CD14-positive monocyte (primary cell): ENCODE results near the gene TSPAN11. TPM values are rescaled to one million over a fixed set of nuclear protein-coding genes. Genes with fewer than 3 reads are reported as not detected.
A peak's percentile ranks its signal among the peaks of the same experiment; 100 is the strongest.

Experiments used
- DNase-seq, 3 donors: peaks; one replicate each; pipeline ENCODE4 v3.0.0-alpha.2; 2011 to 2022
- H2AFZ ChIP-seq: 2 replicates; pipeline ENCODE4 v1.6.0; 2012; ENCODE audit warnings: mild to moderate bottlenecking, low read depth, low read length, inconsistent platforms; ENCODE audit not compliant: insufficient read depth, poor library complexity, severe bottlenecking
- H3K27ac ChIP-seq, 2 donors: 1 replicate in 1 of 2; 2 replicates in 1 of 2; pipeline ENCODE4 v1.5.1; 2012 to 2013; ENCODE audit warnings: low read length in 2 of 2, control low read depth in 1 of 2, inconsistent platforms in 1 of 2, low read depth in 1 of 2, mild to moderate bottlenecking in 1 of 2
- H3K27me3 ChIP-seq, 2 donors: one replicate each; pipeline versions ENCODE4 v1.6.0 to v1.6.1; 2011 to 2013; ENCODE audit warnings: low read length in 2 of 2; ENCODE audit not compliant: control insufficient read depth in 2 of 2, insufficient read depth in 2 of 2
- H3K36me3 ChIP-seq, 2 donors: replicated peaks in 1 of 2; 1 replicate in 1 of 2; 2 replicates in 1 of 2; pipeline versions ENCODE4 v1.5.1 to v1.6.1; 2012 to 2013; ENCODE audit warnings: low read length in 2 of 2, control low read depth in 1 of 2, inconsistent platforms in 1 of 2, mild to moderate bottlenecking in 1 of 2; ENCODE audit not compliant: insufficient read depth in 2 of 2, control insufficient read depth in 1 of 2
- H3K4me1 ChIP-seq, 2 donors: 1 replicate in 1 of 2; 2 replicates in 1 of 2; pipeline versions ENCODE4 v1.5.1 to v1.6.1; 2012 to 2013; ENCODE audit warnings: low read length in 2 of 2, control low read depth in 1 of 2, inconsistent platforms in 1 of 2, mild to moderate bottlenecking in 1 of 2, moderate library complexity in 1 of 2; ENCODE audit not compliant: insufficient read depth in 2 of 2, control insufficient read depth in 1 of 2
- H3K4me2 ChIP-seq: replicated peaks from 2 replicates; pipeline ENCODE3; 2012; ENCODE audit warnings: low read length, moderate library complexity, mild to moderate bottlenecking; ENCODE audit not compliant: poor library complexity, severe bottlenecking; ENCODE audit errors: extremely low read depth
- H3K4me3 ChIP-seq, 3 experiments: fragments of 200-600 bp in 1 of 3; sonication (generic) in 1 of 3; replicated peaks in 1 of 3; 1 replicate in 2 of 3; 2 replicates in 1 of 3; pipeline ENCODE4 v1.5.1; 2011 to 2013; ENCODE audit warnings: low read length in 3 of 3, mild to moderate bottlenecking in 3 of 3, control low read depth in 2 of 3, low read depth in 2 of 3, inconsistent platforms in 1 of 3, moderate library complexity in 1 of 3
- H3K79me2 ChIP-seq: 2 replicates; pipeline ENCODE4 v1.6.0; 2012; ENCODE audit warnings: mild to moderate bottlenecking, control low read depth, inconsistent platforms, low read length, moderate library complexity; ENCODE audit not compliant: insufficient read depth
- H3K9ac ChIP-seq: 2 replicates; pipeline ENCODE4 v1.6.0; 2017; ENCODE audit warnings: low read length, mild to moderate bottlenecking; ENCODE audit not compliant: insufficient read depth, poor library complexity, severe bottlenecking
- H3K9me3 ChIP-seq, 2 donors: replicated peaks in 1 of 2; 1 replicate in 1 of 2; 2 replicates in 1 of 2; pipeline versions ENCODE4 v1.5.1 to v1.6.1; 2012 to 2013; ENCODE audit warnings: low read length in 2 of 2, control low read depth in 1 of 2; ENCODE audit not compliant: control insufficient read depth in 1 of 2, insufficient read depth in 1 of 2
- H4K20me1 ChIP-seq: 2 replicates; pipeline ENCODE4 v1.6.0; 2012; ENCODE audit warnings: mild to moderate bottlenecking, low read length, control low read depth, moderate library complexity; ENCODE audit not compliant: insufficient read depth
- H3K27ac Mint-ChIP-seq, 7 donors: one replicate each; pipeline ENCODE4 v1.8.0; 2020; ENCODE audit warnings: mild to moderate bottlenecking in 7 of 7, mixed read lengths in 7 of 7, moderate library complexity in 6 of 7, inconsistent platforms in 2 of 7
- H3K27me3 Mint-ChIP-seq, 3 donors: one replicate each; pipeline ENCODE4 v1.8.0; 2021 to 2022; ENCODE audit warnings: low read depth in 3 of 3, mild to moderate bottlenecking in 3 of 3, mixed read lengths in 3 of 3, moderate library complexity in 3 of 3, inconsistent platforms in 1 of 3
- H3K36me3 Mint-ChIP-seq, 2 donors: one replicate each; pipeline ENCODE4 v1.8.0; 2020; ENCODE audit warnings: mixed read lengths in 2 of 2, inconsistent platforms in 1 of 2, mild to moderate bottlenecking in 1 of 2
- H3K4me1 Mint-ChIP-seq: one replicate; pipeline ENCODE4 v1.8.0; 2020; ENCODE audit warnings: mild to moderate bottlenecking, mixed read lengths
- H3K4me3 Mint-ChIP-seq, 2 donors: one replicate each; pipeline ENCODE4 v1.8.0; 2020; ENCODE audit warnings: mild to moderate bottlenecking in 2 of 2, mixed read lengths in 2 of 2, moderate library complexity in 1 of 2
- H3K9me3 Mint-ChIP-seq, 7 donors: one replicate each; pipeline ENCODE4 v1.8.0; 2020 to 2022; ENCODE audit warnings: mixed read lengths in 7 of 7, mild to moderate bottlenecking in 6 of 7, moderate library complexity in 6 of 7, inconsistent platforms in 2 of 7
- WGBS: methylation state at CpG from one replicate; pipeline ENCODE4 v1.1.5; 2013; ENCODE audit warnings: missing lambda C conversion rate; ENCODE audit not compliant: insufficient coverage; 5-methylcytosine and 5-hydroxymethylcytosine counted together
- intact Hi-C, 2 donors: fragments of 100-400 bp; cut with micrococcal nuclease; formaldehyde crosslinking; loops; one replicate each; pipeline versions ENCODE4 v1.15.0 to v1.15.1; 2023
- polyA plus RNA-seq, 3 donors: library from polyadenylated mRNA; depleted of rRNA in 1 of 3; unstranded in 2 of 3; stranded (reverse) in 1 of 3; fragments of 300-500 nt in 2 of 3; fragments of >200 nt in 1 of 3; fragmentation: Illumina TruSeq in 2 of 3; gene quantifications; 1 replicate in 2 of 3; 2 replicates in 1 of 3; pipeline ENCODE4 v1.2.3, GENCODE V29; 2012 to 2021
- TF ChIP-seq, protein P1 (sequence below): fragments of 200-600 bp; IDR thresholded peaks from one replicate; pipeline ENCODE4 v1.8.0; 2022; ENCODE audit warnings: antibody characterized with exemption, mild to moderate bottlenecking

Gene TSPAN11
- polyA plus RNA-seq, 3 donors = not detected

DNA sequence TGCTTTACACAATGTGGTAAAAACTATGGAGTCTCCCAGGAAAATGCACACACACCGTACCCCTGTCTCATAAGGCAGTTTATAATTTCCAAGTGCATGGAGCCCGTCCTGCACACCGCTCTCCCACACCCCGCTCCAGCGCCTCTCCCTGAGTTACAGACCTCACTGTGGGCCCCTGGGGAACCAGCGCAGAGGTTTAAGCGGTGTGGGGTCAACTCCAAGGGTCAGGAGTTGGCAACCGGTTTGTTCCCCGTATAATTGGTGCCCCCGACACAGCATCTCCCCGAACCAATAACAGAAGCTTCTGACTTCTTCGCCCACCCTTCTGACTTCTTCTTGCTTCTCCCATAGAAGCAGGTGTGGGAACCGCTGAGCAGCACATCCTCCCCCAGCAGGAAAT is 88.7 kb downstream of the TSPAN11 start:
- no peaks in the 10 kb centered on the region for H3K4me1 ChIP-seq
- no peaks in the 10 kb centered on the region for H3K36me3 ChIP-seq
- H3K4me3 ChIP-seq = no peak overlapping the region
- WGBS = 94% methylated on average over 13 of the region's 13 CpGs
- no peaks in the 10 kb centered on the region for H3K27me3 ChIP-seq
- H2AFZ ChIP-seq = no peak overlapping the region
- H3K9me3 ChIP-seq = no peaks in the 10 kb centered on the region
- H3K79me2 ChIP-seq = no peaks in the 10 kb centered on the region
- H3K4me1 Mint-ChIP-seq = peaks cover 15% of the 10 kb centered on the region
- H3K27ac ChIP-seq = no peak overlapping the region
- peaks cover 0 to 3% (median 0%) of the 10 kb centered on the region in 3 donors for H3K27me3 Mint-ChIP-seq
- H3K4me2 ChIP-seq = no peak overlapping the region
- no peak overlapping the region for H3K4me3 Mint-ChIP-seq
- no peak overlapping the region for H3K9ac ChIP-seq
- H4K20me1 ChIP-seq = no peaks in the 10 kb centered on the region
- intact Hi-C loops = no loop called here
- no peak for DNase-seq
- TF ChIP-seq, protein P1, sequence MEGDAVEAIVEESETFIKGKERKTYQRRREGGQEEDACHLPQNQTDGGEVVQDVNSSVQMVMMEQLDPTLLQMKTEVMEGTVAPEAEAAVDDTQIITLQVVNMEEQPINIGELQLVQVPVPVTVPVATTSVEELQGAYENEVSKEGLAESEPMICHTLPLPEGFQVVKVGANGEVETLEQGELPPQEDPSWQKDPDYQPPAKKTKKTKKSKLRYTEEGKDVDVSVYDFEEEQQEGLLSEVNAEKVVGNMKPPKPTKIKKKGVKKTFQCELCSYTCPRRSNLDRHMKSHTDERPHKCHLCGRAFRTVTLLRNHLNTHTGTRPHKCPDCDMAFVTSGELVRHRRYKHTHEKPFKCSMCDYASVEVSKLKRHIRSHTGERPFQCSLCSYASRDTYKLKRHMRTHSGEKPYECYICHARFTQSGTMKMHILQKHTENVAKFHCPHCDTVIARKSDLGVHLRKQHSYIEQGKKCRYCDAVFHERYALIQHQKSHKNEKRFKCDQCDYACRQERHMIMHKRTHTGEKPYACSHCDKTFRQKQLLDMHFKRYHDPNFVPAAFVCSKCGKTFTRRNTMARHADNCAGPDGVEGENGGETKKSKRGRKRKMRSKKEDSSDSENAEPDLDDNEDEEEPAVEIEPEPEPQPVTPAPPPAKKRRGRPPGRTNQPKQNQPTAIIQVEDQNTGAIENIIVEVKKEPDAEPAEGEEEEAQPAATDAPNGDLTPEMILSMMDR = no peak
- peak overlapping the region in 1 of 7 donors; percentile 71 for H3K27ac Mint-ChIP-seq
- no peaks in the 10 kb centered on the region for H3K36me3 Mint-ChIP-seq
- H3K9me3 Mint-ChIP-seq = peaks cover 0 to 5% (median 0%) of the 10 kb centered on the region in 7 donors

DNA sequence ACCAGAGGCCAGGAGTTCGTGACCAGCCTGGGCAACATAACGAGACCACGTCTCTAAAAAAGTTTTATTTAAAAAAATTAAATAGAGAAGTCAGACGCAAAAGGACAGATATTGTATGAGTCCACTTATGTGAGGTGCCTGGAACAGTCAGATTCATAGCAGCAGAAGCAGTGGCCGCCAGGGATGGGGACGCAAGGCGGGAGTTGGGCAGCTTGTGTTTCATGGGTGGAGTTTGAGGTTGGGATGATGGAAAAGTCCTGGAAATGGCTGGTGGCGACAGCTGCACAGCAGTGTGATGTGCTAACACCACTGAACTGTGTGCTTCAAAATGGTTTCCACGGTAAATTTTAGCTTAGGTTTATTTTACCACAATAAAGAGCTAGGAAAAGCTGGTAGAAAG is 89.5 kb downstream of the TSPAN11 start:
- no peak for DNase-seq
- Histone ChIP-seq H3K4me2 (no peak overlapping the region), H3K27ac (no peak overlapping the region), H3K4me1 (no peaks in the 10 kb centered on the region), H3K27me3 (no peaks in the 10 kb centered on the region), H4K20me1 (no peaks in the 10 kb centered on the region), H2AFZ (no peak overlapping the region), H3K9me3 (no peaks in the 10 kb centered on the region), H3K36me3 (no peaks in the 10 kb centered on the region), H3K4me3 (no peak overlapping the region), H3K9ac (no peak overlapping the region), H3K79me2 (no peaks in the 10 kb centered on the region)
- WGBS = 99% methylated on average over 8 of the region's 9 CpGs
- TF ChIP-seq, protein P1 = no peak
- no peaks in the 10 kb centered on the region for H3K36me3 Mint-ChIP-seq
- intact Hi-C loops = no loop called here
- peaks cover 0 to 5% (median 0%) of the 10 kb centered on the region in 7 donors for H3K9me3 Mint-ChIP-seq
- H3K4me1 Mint-ChIP-seq = peaks cover 17% of the 10 kb centered on the region
- peaks cover 0 to 3% (median 0%) of the 10 kb centered on the region in 3 donors for H3K27me3 Mint-ChIP-seq
- no peak overlapping the region for H3K27ac Mint-ChIP-seq
- H3K4me3 Mint-ChIP-seq = no peak overlapping the region
